ENCODE measurements around the gene AMHR2.
"Not testable (repeated sequence)": the region's sequence is repeated elsewhere in the genome, so short reads cannot be mapped to it uniquely, and the experiment has no call there.

The AMHR2 gene

GRCh38 chr12:53423597-53423996, at the start of gene AMHR2:
Gene AMHR2, plus strand, starts transcription at chr12:53423855. Its CDS starts 80 bp downstream, at chr12:53423935.
- DNase-seq (ENCODE audit: low spot score): no peak
- H3K4me3 ChIP-seq: no peak within 1 kb of the TSS
- TF ChIP-seq CTCF (IDR thresholded peaks at IDR 0.05): no peak
- no peak within 1 kb of the TSS for H3K27ac ChIP-seq

GRCh38 chr12:53374277-53374676, 49.4 kb upstream of the AMHR2 start:
- H3K4me3 ChIP-seq; H3K27ac ChIP-seq; DNase-seq (ENCODE audit: low spot score): not testable (repeated sequence)

GRCh38 chr12:53376747-53377146, 46.9 kb upstream of the AMHR2 start:
- no peak for DNase-seq (ENCODE audit: low spot score)
- H3K4me3 ChIP-seq: no peak overlapping the region
- no peak overlapping the region for H3K27ac ChIP-seq
- no peak for TF ChIP-seq CTCF (IDR thresholded peaks at IDR 0.05)

- no peak for DNase-seq (ENCODE audit: low spot score)
- no peak for TF ChIP-seq CTCF (IDR thresholded peaks at IDR 0.05)
- H3K4me3 ChIP-seq: no peak overlapping the region
- no peak overlapping the region for H3K27ac ChIP-seq
These were observed 45.4 kb upstream of the AMHR2 start for GRCh38 chr12:53378222-53378621.

GRCh38 chr12:53378724-53379388, 44.8 kb upstream of the AMHR2 start:
- peak overlapping the region; percentile 81 for H3K4me3 ChIP-seq
- no peak for TF ChIP-seq CTCF (IDR thresholded peaks at IDR 0.05)
- H3K27ac ChIP-seq: peak overlapping the region; percentile 83 to 98
- DNase-seq (ENCODE audit: low spot score): no peak

GRCh38 chr12:53379389-53380103, 44.1 kb upstream of the AMHR2 start:
- Histone ChIP-seq H3K27ac (peak overlapping the region; percentile 95 to 100), H3K4me3 (peak overlapping the region; percentile 90)
- no peak for TF ChIP-seq CTCF (IDR thresholded peaks at IDR 0.05)

GRCh38 chr12:53380104-53380793, 43.4 kb upstream of the AMHR2 start, which contains the start of gene SP1:
Gene SP1, plus strand, starts transcription at chr12:53380176. Its CDS starts 116 bp downstream, at chr12:53380292.
- peak; percentile 94 for DNase-seq (ENCODE audit: low spot score)
- Histone ChIP-seq H3K27ac (peak within 1 kb of the TSS; percentile 95 to 100), H3K4me3 (peak within 1 kb of the TSS; percentile 90)
- no peak for TF ChIP-seq CTCF (IDR thresholded peaks at IDR 0.05)

More at GRCh38 chr12:53379389-53380103, 44.1 kb upstream of the AMHR2 start:
- peak; percentile 100 for DNase-seq (ENCODE audit: low spot score)

Data from coronary artery (tissue), 2 donors.